H1 (cell line): ENCODE data around the gene GATB. TPM values are rescaled to one million over a fixed set of nuclear protein-coding genes. Genes with fewer than 3 reads are reported as not detected.
A peak's percentile ranks its signal among the peaks of the same experiment; 100 is the strongest.

ENCODE experiments used
- CTCF ChIA-PET: fragments of 300-600 bp; sonication (Branson Sonifier 250); formaldehyde crosslinking; loops from one replicate; lab custom pipeline; 2021; ENCODE audit not compliant: partially characterized antibody; lab: Charles Lee
- POLR2A ChIA-PET: fragments of 300-600 bp; sonication (Branson Sonifier 250); formaldehyde crosslinking; loops from one replicate; lab custom pipeline; 2021; ENCODE audit warnings: inconsistent platforms; ENCODE audit not compliant: partially characterized antibody; lab: Charles Lee
- DNase-seq, 2 experiments: peaks; one replicate each; pipeline versions ENCODE4 v3.0.0 to v3.0.0-alpha.2; 2010 to 2022; ENCODE audit warnings: low spot score in 2 of 2, low read depth in 1 of 2, mixed read lengths in 1 of 2
- FAIRE-seq: peaks from 2 replicates; lab custom pipeline; 2011; peaks lifted over from hg19 to GRCh38; lab: Jason Lieb, UNC
- H2AFZ ChIP-seq: 2 replicates; pipeline ENCODE4 v1.8.1; 2012; ENCODE audit warnings: low read length, inconsistent platforms
- H2AK5ac ChIP-seq: 2 replicates; pipeline ENCODE4 v1.6.1; 2013; ENCODE audit warnings: low read depth, low read length
- H2BK120ac ChIP-seq: replicated peaks from 2 replicates; pipeline ENCODE3; 2013; ENCODE audit warnings: low read depth, low read length, inconsistent platforms
- H2BK12ac ChIP-seq: 2 replicates; pipeline ENCODE4 v1.6.1; 2013; ENCODE audit warnings: low read depth, low read length
- H2BK15ac ChIP-seq: 2 replicates; pipeline ENCODE4 v1.6.1; 2013; ENCODE audit warnings: low read length
- H2BK20ac ChIP-seq: 2 replicates; pipeline ENCODE4 v1.6.1; 2013; ENCODE audit warnings: low read length
- H2BK5ac ChIP-seq: 2 replicates; pipeline ENCODE4 v1.6.1; 2013; ENCODE audit warnings: low read depth, low read length
- H3K14ac ChIP-seq: 2 replicates; pipeline ENCODE4 v1.6.1; 2013; ENCODE audit warnings: inconsistent platforms; ENCODE audit not compliant: insufficient read length
- H3K18ac ChIP-seq: 2 replicates; pipeline ENCODE4 v1.6.1; 2013; ENCODE audit warnings: low read length; ENCODE audit errors: extremely low read depth
- H3K23ac ChIP-seq: 2 replicates; pipeline ENCODE4 v1.6.1; 2013; ENCODE audit warnings: inconsistent platforms; ENCODE audit not compliant: insufficient read length
- H3K23me2 ChIP-seq: 2 replicates; pipeline ENCODE4 v1.6.1; 2013; ENCODE audit warnings: low read depth, low read length
- H3K27ac ChIP-seq: 2 replicates; pipeline ENCODE4 v1.6.1; 2011; ENCODE audit warnings: low read depth, low read length, inconsistent platforms
- H3K27me3 ChIP-seq, 4 experiments: replicated peaks in 1 of 4; 1 replicate in 1 of 4; 2 replicates in 3 of 4; pipeline versions ENCODE4 v1.6.1 to v1.8.1; 2011 to 2013; ENCODE audit warnings: low read length in 3 of 4, mild to moderate bottlenecking in 3 of 4, inconsistent platforms in 2 of 4, mixed read lengths in 2 of 4, moderate library complexity in 1 of 4; ENCODE audit not compliant: control insufficient read depth in 3 of 4, insufficient read depth in 3 of 4; ENCODE audit errors: extremely low read depth in 1 of 4
- H3K36me3 ChIP-seq, 4 experiments: 2 replicates each; pipeline versions ENCODE4 v1.6.1 to v1.8.1; 2011 to 2013; ENCODE audit warnings: mild to moderate bottlenecking in 4 of 4, low read length in 3 of 4, moderate library complexity in 2 of 4, control low read depth in 1 of 4, inconsistent platforms in 1 of 4; ENCODE audit not compliant: insufficient read depth in 4 of 4, control insufficient read depth in 2 of 4
- H3K4ac ChIP-seq: replicated peaks from 2 replicates; pipeline ENCODE3; 2013; ENCODE audit warnings: low read length, low read depth, mixed read lengths, inconsistent platforms; ENCODE audit not compliant: insufficient read length
- H3K4me1 ChIP-seq, 4 experiments: replicated peaks in 1 of 4; 1 replicate in 1 of 4; 2 replicates in 3 of 4; pipeline versions ENCODE4 v1.6.1 to v1.8.1; 2011 to 2013; ENCODE audit warnings: low read length in 3 of 4, inconsistent platforms in 2 of 4, mixed read lengths in 1 of 4; ENCODE audit not compliant: insufficient read depth in 4 of 4, control insufficient read depth in 3 of 4
- H3K4me2 ChIP-seq, 2 experiments: 2 replicates each; pipeline versions ENCODE4 v1.6.1 to v1.8.1; 2011 to 2013; ENCODE audit warnings: low read depth in 2 of 2, low read length in 2 of 2, control low read depth in 1 of 2, inconsistent platforms in 1 of 2, mild to moderate bottlenecking in 1 of 2; ENCODE audit not compliant: insufficient read depth in 1 of 2
- H3K4me3 ChIP-seq, 4 experiments: fragments of 200-600, 300-600 bp in 1 of 4; sonication (generic), shearing (Covaris generic), sonication (Bioruptor Twin) in 1 of 4; 2 replicates each; pipeline versions ENCODE4 v1.5.1 to v1.8.1; 2011 to 2016; ENCODE audit warnings: low read length in 4 of 4, low read depth in 3 of 4, control low read depth in 2 of 4, inconsistent platforms in 2 of 4, mild to moderate bottlenecking in 2 of 4, mixed read lengths in 1 of 4, moderate library complexity in 1 of 4; ENCODE audit not compliant: insufficient read depth in 2 of 4; ENCODE audit errors: extremely low read depth in 1 of 4
- H3K56ac ChIP-seq: replicated peaks from 2 replicates; pipeline ENCODE3; 2013; ENCODE audit warnings: low read depth, mild to moderate bottlenecking, mixed read lengths, low read length, inconsistent platforms; ENCODE audit not compliant: insufficient read length
- H3K79me1 ChIP-seq: 2 replicates; pipeline ENCODE4 v1.6.1; 2013; ENCODE audit warnings: low read depth, low read length, control low read depth
- H3K79me2 ChIP-seq, 2 experiments: 2 replicates each; pipeline versions ENCODE4 v1.6.1 to v1.8.1; 2012 to 2013; ENCODE audit warnings: low read length in 2 of 2, mild to moderate bottlenecking in 2 of 2, inconsistent platforms in 1 of 2; ENCODE audit not compliant: insufficient read depth in 2 of 2, control insufficient read depth in 1 of 2
- H3K9ac ChIP-seq, 4 experiments: replicated peaks in 1 of 4; 1 replicate in 1 of 4; 2 replicates in 3 of 4; pipeline versions ENCODE4 v1.6.1 to v1.8.1; 2011 to 2013; ENCODE audit warnings: low read depth in 3 of 4, low read length in 3 of 4, control low read depth in 2 of 4, mild to moderate bottlenecking in 2 of 4, moderate library complexity in 2 of 4, inconsistent platforms in 1 of 4; ENCODE audit errors: extremely low read depth in 1 of 4
- H3K9me3 ChIP-seq, 2 experiments: 2 replicates each; pipeline versions ENCODE4 v1.6.1 to v1.8.1; 2012 to 2013; ENCODE audit warnings: mild to moderate bottlenecking in 2 of 2, moderate library complexity in 2 of 2, control low read depth in 1 of 2, inconsistent platforms in 1 of 2, low read depth in 1 of 2, low read length in 1 of 2, mixed read lengths in 1 of 2; ENCODE audit not compliant: insufficient read depth in 2 of 2
- H4K20me1 ChIP-seq, 2 experiments: replicated peaks in 1 of 2; 2 replicates each; pipeline versions ENCODE3 to v1.8.1; 2011 to 2013; ENCODE audit warnings: inconsistent platforms in 2 of 2, low read length in 2 of 2, mild to moderate bottlenecking in 1 of 2; ENCODE audit not compliant: insufficient read depth in 2 of 2, control insufficient read depth in 1 of 2
- H4K5ac ChIP-seq: 2 replicates; pipeline ENCODE4 v1.6.1; 2013; ENCODE audit warnings: low read length, low read depth, mixed read lengths, inconsistent platforms; ENCODE audit not compliant: insufficient read length
- H4K8ac ChIP-seq: 2 replicates; pipeline ENCODE4 v1.8.0; 2013; ENCODE audit warnings: mild to moderate bottlenecking, moderate library complexity, low read length, inconsistent platforms; ENCODE audit not compliant: insufficient read depth; ENCODE audit errors: extremely low read depth
- H4K91ac ChIP-seq: replicated peaks from 2 replicates; pipeline ENCODE3; 2013; ENCODE audit warnings: low read length, mixed read lengths, inconsistent platforms; ENCODE audit not compliant: insufficient read length
- CTCF ChIP-seq, 3 experiments: IDR thresholded peaks; 1 replicate in 2 of 3; 2 replicates in 1 of 3; pipeline versions ENCODE4 v1.5.1 to v1.6.1; 2011; ENCODE audit warnings: low read length in 3 of 3, mild to moderate bottlenecking in 3 of 3, inconsistent platforms in 2 of 3, low read depth in 1 of 3, moderate library complexity in 1 of 3; ENCODE audit not compliant: insufficient read depth in 1 of 3; ENCODE audit errors: control extremely low read depth in 1 of 3
- RAD21 ChIP-seq, 2 experiments: IDR thresholded peaks in 1 of 2; conservative IDR thresholded peaks in 1 of 2; 2 replicates each; pipeline ENCODE4 v1.6.1; 2011; ENCODE audit warnings: low read depth in 2 of 2, low read length in 2 of 2, improper control_type of control experiment in 1 of 2, inconsistent platforms in 1 of 2, mild to moderate bottlenecking in 1 of 2, moderate library complexity in 1 of 2
- TAF1 ChIP-seq: IDR thresholded peaks from 2 replicates; pipeline ENCODE4 v1.6.1; 2011; ENCODE audit warnings: mild to moderate bottlenecking, low read depth, low read length
- TCF12 ChIP-seq: IDR thresholded peaks from 2 replicates; pipeline ENCODE4 v1.6.1; 2011; ENCODE audit warnings: low read depth, mild to moderate bottlenecking, low read length
- WGBS, 2 experiments: shearing (Covaris generic) in 1 of 2; methylation state at CpG; one replicate each; pipeline versions ENCODE4 v1.1.6 to v1.1.7; 2013 to 2015; ENCODE audit warnings: low lambda C conversion rate in 2 of 2, mixed read lengths in 2 of 2, inconsistent platforms in 1 of 2, low coverage in 1 of 2, missing lambda C conversion rate in 1 of 2; ENCODE audit not compliant: insufficient replicate concordance in 2 of 2, insufficient coverage in 1 of 2, insufficient read length in 1 of 2; ENCODE audit errors: extremely low coverage in 1 of 2, missing lambda C conversion rate in 1 of 2; 5-methylcytosine and 5-hydroxymethylcytosine counted together
- polyA plus RNA-seq, 7 experiments: library from polyadenylated mRNA; depleted of rRNA in 3 of 7; stranded (reverse) in 5 of 7; unstranded in 2 of 7; fragments of >200 nt in 5 of 7; fragments of 200-250 nt in 2 of 7; gene quantifications; 1 replicate in 5 of 7; 2 replicates in 1 of 7; 4 replicates in 1 of 7; pipeline versions ENCODE4 v1.2.1 to v1.2.3, GENCODE V29; 2011 to 2013; ENCODE audit warnings: missing spikeins in 2 of 7, mixed read lengths in 2 of 7
- total RNA-seq: library from RNA; stranded (reverse); fragmentation: NEBNext Ultra II Directional; extraction: Animal tissue kit (Norgen Biotek cat#: 25700); gene quantifications from 2 replicates; pipeline ENCODE4 v1.2.1, GENCODE V29; 2021

Gene GATB
- total and polyA plus RNA-seq, 2 of the 8 experiments (the other 6 are each of a cell fraction or from before 2014, with no cell fraction given), result 15.3 to 18.0 TPM

GRCh38 chr4:151649479-151649878, 111.3 kb downstream of the GATB start:
- H2AFZ ChIP-seq, result no peak overlapping the region

More at GRCh38 chr4:151649479-151649878, 111.3 kb downstream of the GATB start:
- DNase-seq, result no peak
- Histone ChIP-seq H2BK12ac (no peak overlapping the region), H3K4me3 (no peak overlapping the region), H3K23me2 (no peaks in the 10 kb centered on the region), H3K4ac (no peak overlapping the region), H3K27ac (no peak overlapping the region), H3K9me3 (no peaks in the 10 kb centered on the region), H3K4me2 (no peak overlapping the region), H3K79me1 (no peaks in the 10 kb centered on the region; the same call in 1 of the 2 replicates), H3K14ac (no peak overlapping the region), H4K8ac (no peak overlapping the region), H2BK20ac (no peak overlapping the region), H4K20me1 (no peaks in the 10 kb centered on the region), H3K36me3 (peaks cover 4 to 25% (median 9%) of the 10 kb centered on the region in 4 experiments; a peak in 7 of 8 replicates), H3K79me2 (no peaks in the 10 kb centered on the region), H3K9ac (no peak overlapping the region), H3K56ac (no peak overlapping the region), H3K18ac (no peak overlapping the region), H4K5ac (no peak overlapping the region), H2BK15ac (no peak overlapping the region), H3K27me3 (no peaks in the 10 kb centered on the region), H3K23ac (no peak overlapping the region), H4K91ac (no peak overlapping the region), H2AK5ac (no peak overlapping the region), H2BK120ac (no peak overlapping the region), H2BK5ac (no peak overlapping the region), H3K4me1 (peaks cover 0 to 7% (median under 1%) of the 10 kb centered on the region in 4 experiments; a peak in 3 of 7 replicates)
- no peak for FAIRE-seq
- TF ChIP-seq RAD21 (IDR thresholded peaks at IDR 0.05 in 1 of 2, conservative IDR thresholded peaks at IDR 0.05 in 1 of 2; ENCODE audit: low read depth in 2 of 2, low read length in 2 of 2) (0 out of 4 replicates have a peak, but pooled peaks of 1 of the 2 experiments have one; percentile 3), TCF12 (no peak), TAF1 (no peak), CTCF (IDR thresholded peaks at IDR 0.05; ENCODE audit: control extremely low read depth in 1 of 3, insufficient read depth in 1 of 3, low read depth in 1 of 3, low read length in 3 of 3) (peak in 1 of 3 experiments; percentile 3; a peak in 1 of 4 replicates)
- ChIA-PET POLR2A (no interaction called here), CTCF (interaction anchor here (0.6 to 1.3 kb wide), 4 partner anchors 10 to 545 kb away, joined by 3 to 4 read pairs (median 4); partner anchors contain the start of gene PRSS48)
- 94% methylated on average over 10 of the region's 13 CpGs; no CpG with 5 or more reads in 1 of the 2 experiments for WGBS, 2 experiments
